Measurements from ENCODE around the gene CDCP2.
"Not testable (repeated sequence)": the region's sequence is repeated elsewhere in the genome, so short reads cannot be mapped to it uniquely, and the experiment has no call there.

CDCP2 gene

DNA sequence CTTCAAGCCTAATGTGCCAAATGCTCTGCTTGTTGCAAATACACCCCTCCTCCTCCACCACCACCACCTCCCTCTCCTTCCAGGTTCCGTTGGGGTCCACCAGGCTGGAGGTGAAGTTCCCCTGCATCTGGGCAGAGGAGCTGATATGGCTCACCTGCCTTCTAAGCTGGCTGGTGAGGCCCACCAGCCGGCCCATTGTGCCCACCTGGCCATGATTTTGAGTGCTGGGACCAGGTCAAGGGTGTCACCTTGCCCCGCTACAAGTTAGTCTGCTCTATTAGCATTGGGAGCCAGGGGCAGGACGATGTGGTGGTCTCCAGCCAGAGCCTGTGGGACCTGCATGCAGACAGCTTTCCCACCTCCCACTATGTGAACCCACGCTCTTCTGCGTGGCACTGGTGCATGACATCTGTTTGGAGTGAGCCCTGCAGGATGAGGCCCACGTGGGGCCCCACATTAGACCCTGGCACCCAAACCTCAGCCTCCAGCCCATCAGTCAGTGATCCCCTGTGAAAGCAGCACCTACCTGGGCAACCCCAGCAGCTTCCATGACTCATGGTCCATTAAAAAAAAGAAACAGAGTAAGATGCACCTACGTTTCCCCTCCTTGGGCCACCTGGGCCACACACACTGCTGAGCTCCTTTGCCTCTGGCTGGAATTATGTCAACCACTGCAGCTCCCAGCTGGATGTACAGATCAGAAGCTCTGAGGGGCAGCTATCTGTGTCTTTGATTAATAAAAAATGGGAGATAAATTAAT lies 15.6 kb upstream of the CDCP2 start:
- DNase-seq (ENCODE audit: low spot score): no peak

DNA sequence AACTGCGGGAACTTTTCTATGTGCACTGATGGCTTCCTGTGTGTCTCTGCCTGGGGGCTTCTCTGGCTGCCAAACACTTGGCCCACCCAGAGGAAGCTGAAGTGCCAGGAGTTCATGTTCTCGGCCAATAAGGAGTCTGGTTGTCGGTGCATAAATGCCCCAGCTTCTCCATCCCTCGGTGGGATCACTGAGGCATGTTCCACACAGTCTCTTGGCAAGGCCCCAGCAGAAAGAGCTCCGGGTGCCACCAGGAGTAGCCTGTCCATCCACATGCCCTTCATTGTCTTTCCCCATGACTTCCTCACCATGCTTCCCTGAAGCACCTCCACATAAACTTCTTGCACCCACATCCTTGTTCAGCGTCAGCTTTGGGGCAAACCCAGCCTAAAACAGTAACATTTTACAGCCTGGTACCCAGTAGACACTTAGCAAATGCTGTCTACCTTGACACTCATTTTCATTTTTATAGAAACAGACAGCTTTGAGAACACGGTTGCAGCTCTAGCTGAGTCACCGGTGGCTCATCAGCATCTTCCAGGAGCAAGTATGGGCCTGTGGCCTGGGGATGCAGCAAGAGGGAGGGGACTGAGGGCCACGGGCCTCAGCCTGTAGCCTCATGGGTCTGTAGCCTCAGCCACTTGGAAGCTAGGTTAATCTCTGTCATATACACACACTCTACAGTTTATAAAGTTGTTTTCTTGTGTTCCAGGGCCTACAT lies 14.8 kb upstream of the CDCP2 start:
- no peak for DNase-seq (ENCODE audit: low spot score)

DNA sequence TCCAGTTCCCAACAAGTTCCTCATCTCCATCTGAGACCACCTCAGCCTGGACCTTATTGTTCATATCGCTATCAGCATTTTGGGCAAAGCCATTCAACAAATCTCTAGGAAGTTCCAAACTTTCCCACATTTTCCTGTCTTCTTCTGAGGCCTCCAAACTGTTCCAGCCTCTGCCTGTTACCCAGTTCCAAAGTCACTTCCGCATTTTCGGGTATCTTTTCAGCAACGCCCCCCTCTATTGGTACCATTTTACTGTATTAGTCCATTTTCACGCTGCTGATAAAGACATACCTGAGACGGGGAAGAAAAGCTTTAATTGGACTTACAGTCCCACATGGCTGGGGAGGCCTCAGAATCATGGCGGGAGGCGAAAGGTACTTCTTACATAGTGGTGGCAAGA lies 13.6 kb upstream of the CDCP2 start:
- not testable (repeated sequence) for DNase-seq (ENCODE audit: low spot score)

DNA sequence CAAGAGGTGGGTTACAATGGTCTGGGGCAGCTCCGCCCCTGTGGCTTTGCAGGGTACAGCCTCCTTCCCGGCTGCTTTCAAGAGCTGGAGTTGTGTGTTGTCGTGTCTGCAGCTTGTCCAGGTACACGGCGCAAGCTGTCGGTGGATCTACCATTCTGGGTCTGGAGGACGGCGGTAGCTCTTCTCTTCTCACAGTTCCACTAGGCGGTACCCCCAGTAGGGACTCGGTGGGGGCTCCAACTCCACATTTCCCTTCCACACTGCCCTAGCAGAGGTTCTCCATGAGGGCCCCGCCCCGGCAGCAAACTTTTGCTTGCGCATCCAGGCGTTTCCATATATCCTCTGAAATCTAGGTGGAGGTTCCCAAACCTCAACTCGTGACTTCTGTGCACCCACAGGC lies 12.3 kb upstream of the CDCP2 start:
- DNase-seq (ENCODE audit: low spot score): no peak

DNA sequence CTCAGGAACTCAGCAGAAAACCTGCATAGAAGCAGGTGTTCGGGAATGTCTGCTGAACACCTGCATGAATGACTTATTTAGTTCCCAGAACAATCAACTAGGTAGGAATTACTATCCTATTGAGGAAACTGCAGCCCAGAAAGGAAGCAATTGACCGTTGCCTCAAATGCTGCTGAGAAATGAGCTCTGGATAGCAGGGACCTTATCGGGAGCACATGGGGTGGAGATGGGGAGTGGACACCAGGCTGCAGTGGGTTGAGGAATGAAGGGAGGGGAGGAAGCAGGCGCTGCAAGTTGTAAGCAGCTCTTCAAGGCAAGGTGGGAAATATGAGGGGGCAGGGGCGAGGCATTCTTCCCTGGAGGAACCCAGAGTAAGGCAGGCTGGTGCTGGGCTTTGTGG lies 10.8 kb upstream of the CDCP2 start:
- DNase-seq (ENCODE audit: low spot score): no peak

DNA sequence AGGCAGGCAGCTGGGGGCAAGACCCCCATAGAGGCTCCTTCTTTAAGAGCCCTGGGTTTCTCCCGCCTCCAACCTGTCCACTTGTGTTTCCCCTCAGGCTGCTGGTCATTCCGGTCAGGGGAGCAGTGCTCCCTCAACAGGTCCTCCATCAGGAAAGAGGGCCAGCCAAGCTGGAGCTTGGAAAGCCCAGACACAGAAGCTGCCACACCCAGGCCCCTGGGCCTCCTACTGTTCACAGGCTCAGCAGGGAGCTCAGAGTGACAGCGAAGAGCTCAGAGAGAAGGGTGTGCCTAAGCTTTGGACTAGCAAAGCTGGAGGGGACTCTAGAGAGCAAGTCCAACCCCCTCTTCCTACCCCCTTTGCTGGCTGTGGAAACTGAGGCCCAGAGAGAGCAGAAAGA lies 10.3 kb upstream of the CDCP2 start:
- no peak for DNase-seq (ENCODE audit: low spot score)

DNA sequence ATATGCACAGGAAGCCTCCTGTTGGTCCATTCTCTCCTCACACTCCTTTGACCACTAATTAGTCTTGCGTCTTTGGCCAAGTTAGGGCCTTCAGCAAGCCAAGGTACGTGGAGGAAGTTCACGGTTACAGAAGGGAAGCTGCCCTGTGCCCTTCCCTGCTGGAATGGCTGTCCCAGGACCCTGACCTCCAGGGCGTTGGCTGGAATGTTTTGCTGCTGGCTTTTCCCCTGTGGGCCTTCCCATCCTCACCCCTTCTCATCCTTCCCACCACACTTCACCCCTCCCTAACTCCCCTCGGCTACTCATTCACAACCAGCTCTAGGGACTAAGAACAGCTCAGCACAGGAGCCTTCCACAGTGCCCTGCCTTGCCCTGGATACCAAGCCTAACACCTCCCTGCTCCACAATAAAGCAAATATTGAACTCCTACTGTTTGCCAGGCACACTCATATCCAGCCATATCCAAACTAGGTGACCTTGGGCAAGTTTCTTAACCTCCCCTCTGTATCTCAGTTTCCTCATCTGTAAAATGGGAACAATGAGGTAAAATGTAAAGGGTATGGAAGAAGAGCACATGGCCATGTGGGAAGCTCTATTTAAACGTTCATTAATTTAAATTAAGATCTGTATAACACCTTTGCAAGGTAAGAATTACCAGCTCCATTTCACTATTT lies 8.8 kb upstream of the CDCP2 start:
- no peak for DNase-seq (ENCODE audit: low spot score)

DNA sequence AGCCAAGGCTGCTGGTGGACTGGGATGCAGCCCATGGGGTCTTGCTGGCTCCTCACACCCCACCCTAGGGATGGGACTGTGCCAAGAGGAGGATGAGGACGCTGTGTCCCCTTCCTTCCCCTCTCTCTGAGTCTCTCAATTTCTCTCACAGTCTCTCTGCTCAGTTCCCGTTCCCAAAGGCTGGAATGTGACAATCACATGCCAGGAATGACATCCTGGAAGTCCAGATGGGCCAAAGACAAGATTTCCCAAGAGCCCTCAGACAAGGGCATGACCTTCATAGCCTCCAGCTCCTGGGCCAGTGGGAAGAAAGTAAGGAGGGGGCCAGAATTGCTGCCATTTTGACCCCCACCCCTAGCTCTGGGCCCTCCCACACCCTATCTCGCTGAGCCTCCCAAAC lies 7.6 kb upstream of the CDCP2 start:
- DNase-seq (ENCODE audit: low spot score): no peak

DNA sequence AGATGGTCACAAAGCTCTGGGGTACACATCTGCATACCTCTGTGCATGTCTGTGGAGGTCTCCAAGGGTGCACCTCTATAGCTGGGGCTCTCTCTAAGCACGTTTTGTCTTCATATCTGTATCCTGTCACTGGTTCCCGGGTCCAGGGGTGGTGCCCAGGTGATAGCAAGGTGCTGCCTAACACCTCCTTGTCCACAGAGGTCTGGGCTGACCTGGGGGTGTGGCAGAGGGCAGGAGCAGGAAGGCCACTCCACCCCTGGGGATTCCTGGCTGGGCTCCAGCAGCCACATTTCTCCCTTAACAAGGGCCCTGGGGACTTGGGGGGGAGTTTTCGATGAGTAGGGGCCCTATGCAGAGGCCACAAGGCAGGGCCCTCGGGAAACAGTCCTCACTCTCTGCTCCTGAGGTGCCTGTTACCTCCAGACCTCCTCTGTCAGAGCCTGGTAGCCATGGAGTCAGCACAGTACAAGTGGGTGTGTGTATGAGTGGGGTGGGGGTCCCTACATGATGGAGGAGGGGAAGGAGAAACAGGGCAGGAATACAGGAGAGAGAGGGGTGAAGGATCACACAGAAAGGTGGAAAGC lies 7.0 kb upstream of the CDCP2 start:
- DNase-seq (ENCODE audit: low spot score): no peak

DNA sequence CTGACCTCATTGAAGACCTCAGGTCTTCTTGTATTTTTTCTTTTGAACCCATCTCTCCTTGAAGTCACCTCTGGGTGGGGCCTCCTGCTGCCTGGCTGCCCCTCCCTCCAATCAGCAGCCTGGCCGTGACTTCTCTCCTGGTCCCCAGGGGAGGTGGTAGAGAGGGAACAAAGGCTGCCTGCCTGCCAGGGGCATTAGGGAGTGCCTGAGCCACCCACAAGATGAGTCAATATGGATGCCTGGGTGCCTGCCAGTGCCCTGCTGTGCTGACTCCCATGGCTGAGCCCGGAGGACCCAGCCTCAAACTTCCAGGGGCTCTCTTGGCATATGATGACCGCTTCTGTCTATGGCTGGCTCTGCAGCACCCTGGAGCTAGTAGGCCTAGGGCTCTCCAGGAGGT lies 5.3 kb upstream of the CDCP2 start:
- DNase-seq (ENCODE audit: low spot score): no peak

DNA sequence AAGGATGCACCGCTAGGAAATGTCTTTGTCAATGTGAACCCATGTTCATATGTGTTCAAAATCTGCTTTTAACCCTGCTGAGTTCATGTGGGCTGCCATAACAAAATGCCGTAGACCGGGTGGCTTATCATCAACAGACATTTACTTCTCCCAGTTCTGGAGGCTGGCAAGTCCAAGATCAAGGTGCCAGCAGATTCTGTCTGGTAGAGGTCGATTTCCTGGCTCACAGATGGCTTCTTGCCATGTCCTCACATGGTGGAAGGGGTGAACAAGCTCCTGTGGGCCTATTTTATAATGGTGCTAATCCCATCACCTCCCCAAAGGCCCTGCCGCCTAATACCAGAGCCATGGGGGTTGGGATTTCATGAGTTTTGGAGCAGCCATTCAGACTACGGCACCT lies 4.6 kb upstream of the CDCP2 start:
- no peak for DNase-seq (ENCODE audit: low spot score)

DNA sequence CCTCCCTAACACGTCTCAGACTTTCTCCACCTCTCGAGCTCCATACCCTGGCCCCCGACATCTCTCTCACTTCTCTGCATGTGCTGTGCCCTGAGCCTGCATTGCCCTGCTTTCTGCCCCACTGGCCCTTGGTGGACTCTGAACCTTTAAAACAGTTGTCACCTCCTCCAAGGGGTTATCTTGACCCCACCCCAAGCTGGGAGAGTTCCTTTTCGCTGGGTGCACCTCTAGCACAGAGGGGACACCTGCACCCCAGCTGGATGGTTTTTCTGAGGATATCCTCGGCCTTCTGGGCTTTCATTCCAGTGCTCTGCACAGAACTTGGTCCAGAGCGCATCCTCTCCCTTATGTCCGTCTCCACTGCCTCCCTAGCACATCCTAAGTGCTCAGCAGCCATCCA lies 4.2 kb upstream of the CDCP2 start:
- DNase-seq (ENCODE audit: low spot score): no peak

DNA sequence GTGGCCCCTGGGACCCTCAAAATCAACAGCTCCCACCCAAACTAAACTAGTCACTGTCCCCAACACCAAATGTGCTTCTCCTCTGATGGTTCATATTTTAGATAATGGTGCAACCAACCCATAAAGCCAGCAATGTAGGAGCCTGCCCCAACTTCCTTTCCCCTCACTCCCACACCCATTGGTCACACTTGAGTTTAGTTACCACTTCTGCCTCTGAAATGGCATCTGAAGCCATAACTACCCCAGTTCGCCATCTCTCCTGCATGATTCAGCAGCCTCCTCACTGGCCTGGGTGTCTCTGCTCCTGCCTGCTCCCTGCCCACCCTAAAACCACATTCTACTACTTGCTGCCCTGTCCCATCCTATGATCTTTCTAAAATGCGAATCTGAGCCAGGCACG lies 3.4 kb upstream of the CDCP2 start:
- DNase-seq (ENCODE audit: low spot score): no peak

DNA sequence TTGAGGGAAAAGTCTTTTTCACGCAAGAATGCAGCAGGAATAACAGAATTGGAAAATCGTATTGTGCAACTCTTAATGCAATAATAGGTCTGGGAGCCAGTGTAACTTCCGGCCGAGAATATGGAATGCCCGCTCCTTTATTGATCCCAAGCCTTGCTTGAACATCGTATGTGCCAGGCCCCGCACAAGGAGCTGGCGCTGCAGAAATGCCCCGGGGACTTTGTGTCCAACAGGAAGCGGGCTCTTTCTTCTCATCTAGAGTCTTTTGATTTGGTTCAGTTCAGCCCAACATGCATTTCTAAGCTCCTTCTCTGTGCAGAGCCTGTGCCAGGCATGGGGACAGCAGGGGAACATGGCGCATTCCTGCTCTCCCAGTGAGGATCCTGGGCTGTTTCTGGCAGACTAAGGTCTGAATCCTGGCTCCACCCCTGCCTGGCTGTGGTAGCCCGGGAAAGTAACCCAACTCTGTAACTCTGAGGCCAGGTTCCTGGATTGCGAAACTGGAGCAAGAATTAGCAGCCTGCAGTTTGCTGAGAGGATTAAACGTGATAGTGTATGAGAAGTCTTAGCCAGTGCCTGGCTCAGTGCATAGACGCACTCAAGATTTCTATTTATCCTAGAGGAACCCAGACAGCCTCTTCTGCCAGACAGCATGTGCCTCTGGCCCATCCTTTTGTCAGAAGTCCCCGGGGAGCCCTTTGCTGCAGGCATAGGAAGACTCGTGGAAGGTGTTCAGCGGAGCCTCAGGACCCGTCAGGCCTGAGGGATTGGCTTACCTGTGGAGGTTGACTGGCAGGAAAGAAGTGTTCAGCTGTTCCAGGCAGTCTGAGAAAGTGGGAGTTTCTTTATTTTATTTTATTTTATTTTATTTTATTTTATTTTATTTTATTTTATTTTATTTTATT lies 987 bp upstream of the CDCP2 start:
- DNase-seq (ENCODE audit: low spot score): no peak

DNA sequence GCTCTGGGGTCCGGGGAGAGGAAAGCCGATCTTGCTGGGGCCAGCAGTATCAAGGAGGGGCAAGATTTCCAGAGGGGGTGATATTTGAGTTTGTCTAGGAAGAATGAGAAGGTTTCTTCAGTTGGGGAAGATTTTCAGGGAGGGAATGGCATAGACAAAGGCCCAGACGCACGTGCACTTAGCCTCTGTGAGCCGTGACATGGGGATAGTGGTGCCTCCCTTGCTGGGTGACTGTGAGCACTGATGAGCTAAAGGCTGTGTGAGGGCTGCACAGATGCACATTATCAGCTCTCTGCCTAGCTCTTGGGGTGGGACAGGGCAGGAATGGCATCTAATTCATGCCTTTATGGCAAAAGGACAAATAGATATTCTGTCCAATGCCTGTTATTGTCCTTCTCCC lies 1.8 kb downstream of the CDCP2 start:
- no peak for DNase-seq (ENCODE audit: low spot score)

DNA sequence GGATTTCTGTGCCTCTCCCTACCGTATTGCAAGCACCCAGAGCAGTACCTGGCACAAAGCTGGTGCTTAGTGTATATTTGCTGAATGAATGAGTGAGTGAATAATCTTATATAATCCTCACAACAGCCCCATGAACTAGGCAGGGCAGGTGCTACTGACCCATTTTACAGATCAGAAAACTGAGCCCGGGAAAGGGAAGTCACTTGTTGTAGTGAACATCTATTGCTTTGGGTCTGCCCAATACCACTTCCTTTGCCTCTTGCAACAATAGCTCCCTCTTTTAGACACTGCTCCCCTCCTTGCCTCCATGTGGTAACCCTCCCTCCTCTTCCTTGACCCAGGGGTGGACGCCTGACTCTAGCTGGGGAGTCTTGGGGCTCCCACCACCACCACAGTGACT lies 3.1 kb downstream of the CDCP2 start:
- DNase-seq (ENCODE audit: low spot score): no peak

DNA sequence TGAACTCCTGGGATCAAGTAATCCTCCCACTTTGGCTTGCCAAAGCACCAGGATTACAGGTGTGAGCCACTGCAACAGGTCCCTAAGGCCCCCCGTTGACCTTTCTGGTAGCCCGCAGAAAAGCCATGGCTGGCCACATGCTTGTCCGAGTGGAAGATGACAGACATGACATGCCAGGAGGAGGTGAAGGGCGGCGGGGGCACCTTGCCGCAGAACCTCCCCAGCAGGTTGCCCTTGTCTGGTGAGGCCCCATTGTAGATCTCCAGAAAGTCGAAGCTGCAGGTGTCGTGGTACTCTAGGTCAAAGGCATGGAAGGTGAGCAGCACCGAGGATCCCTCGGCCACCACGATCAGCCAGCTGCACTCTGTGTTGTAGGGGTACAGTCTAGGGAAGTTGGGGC lies 8.4 kb downstream of the CDCP2 start:
- no peak for DNase-seq (ENCODE audit: low spot score)

DNA sequence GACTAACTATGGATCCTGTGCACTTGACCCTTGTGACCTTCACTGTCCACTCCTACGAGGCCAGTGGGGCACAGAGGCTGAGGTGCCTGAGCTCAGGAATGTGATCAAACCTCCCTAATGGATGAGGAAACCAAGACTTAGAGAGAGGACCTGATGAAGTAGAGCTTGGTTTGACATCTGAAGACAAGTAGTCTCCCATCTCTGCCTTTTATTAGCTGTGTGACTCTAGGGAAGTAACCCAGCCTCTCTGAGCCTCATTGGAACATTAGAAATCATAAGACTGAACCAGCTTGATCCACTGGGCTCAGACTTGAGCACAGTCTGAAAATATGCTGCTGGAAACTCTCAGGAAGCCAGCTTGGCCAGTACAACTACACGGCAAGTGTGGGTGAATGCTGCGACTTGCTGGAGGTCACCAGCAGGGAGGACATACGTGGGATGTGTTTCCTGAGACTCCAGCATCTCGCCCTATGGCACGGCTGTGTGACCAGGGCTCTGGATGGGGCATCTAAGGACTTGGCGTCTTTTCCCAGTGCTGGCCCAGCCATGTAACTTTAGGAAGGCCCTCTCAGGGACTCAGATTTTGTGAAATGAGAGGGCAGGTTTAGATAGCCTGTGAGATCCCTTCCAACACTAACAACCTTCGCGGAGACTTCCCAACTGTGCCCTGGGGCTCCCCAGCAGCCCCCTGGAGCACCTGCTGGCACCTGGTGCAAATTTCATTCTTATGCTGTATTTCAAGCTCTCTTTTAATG lies 10.5 kb downstream of the CDCP2 start:
- DNase-seq (ENCODE audit: low spot score): no peak

DNA sequence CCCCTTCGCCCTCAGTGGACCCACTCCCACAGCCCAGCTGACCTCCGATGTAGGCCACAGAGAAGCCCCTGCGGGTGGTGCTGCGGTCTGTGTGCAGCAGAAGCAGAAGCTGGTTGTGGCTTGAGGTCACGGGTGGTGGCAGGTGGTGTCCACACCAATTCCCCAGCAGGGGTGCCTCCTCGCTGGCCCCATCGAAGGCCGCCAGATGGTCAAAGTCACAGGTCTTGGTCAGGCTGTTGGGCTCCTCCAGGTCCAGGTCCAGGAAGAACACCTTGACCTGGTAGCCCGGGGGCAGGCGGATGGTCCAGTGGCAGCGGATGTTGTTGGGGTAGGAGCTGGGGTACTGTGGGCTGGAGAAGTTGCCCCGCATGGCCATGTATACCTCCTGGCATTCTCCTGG lies 13.1 kb downstream of the CDCP2 start:
- DNase-seq (ENCODE audit: low spot score): no peak

DNA sequence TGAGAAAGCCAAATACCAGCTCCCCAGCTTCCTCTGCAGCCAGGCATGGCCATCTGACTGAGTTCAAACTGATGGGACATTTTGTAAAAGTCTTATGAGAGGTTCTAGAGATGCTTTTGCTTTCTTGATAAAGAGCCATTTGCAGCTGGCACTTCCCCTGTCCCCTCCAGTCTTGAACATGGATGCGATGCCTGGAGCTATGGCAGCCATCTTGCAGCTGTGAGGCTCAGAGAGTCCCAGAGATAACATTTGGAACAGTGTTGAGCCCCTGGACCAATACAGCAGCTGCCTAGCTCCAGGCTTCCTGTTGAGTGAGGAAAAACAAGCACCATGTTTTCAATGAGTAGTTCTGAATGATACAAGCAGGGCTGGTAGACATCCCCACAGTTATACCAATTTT lies 13.8 kb downstream of the CDCP2 start:
- DNase-seq (ENCODE audit: low spot score): no peak

DNA sequence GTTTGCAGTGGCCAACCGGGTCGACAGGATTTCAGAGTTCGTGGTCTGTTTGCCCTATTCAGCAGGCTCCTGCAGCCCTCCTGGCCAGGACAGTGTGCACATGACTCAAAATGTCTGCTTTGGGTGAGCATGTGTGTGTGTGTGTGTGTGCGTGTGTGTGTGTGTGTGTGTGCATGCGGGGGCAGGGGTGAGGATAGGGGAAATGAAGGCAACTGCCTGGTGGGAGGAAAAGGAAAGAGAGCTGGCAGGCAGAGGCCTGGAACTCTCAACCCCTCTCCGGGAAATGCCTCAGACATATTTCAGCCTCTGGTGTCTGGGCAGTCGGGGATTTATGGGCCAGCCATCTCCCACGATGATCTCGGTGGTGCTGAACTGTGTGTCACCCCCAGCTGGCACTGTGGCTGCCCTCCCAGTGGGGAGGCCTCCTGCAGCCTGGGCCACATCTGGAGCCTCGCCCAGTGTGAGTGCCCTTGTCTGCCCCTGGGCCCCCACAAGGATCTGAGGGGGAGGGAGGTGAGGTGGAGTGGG lies 15.2 kb downstream of the CDCP2 start:
- DNase-seq (ENCODE audit: low spot score): no peak
